Measurements from ENCODE around the gene MYRFL. TPM values are rescaled to one million over a fixed set of nuclear protein-coding genes. Genes with fewer than 3 reads are reported as not detected.

Gene MYRFL
- total and polyA plus RNA-seq, 5 donors from 2014 or later = not detected

- H3K27ac Mint-ChIP-seq = no peak overlapping the region
- no peak overlapping the region for H3K27ac ChIP-seq (ENCODE audit: insufficient read depth, low read length, poor library complexity, severe bottlenecking)
- no peaks in the 10 kb centered on the region for H3K4me1 ChIP-seq (ENCODE audit: control insufficient read depth, insufficient read depth, low read length, poor library complexity, severe bottlenecking)
- H3K36me3 Mint-ChIP-seq = no peaks in the 10 kb centered on the region
- H3K4me1 Mint-ChIP-seq = no peaks in the 10 kb centered on the region
- H3K27me3 ChIP-seq (ENCODE audit: control insufficient read depth, insufficient read depth, low read length) = no peaks in the 10 kb centered on the region
- H3K4me3 ChIP-seq (ENCODE audit: low read depth, low read length) = no peak overlapping the region
- no peaks in the 10 kb centered on the region for H3K9me3 ChIP-seq (ENCODE audit: control insufficient read depth in 2 of 2, low read length in 2 of 2)
- no peaks in the 10 kb centered on the region for H3K9me3 Mint-ChIP-seq
- DNase-seq (no peak), ATAC-seq (ENCODE audit: low read depth in 2 of 2) (no peak)
- H3K4me3 Mint-ChIP-seq = no peak overlapping the region
- H3K36me3 ChIP-seq (ENCODE audit: control insufficient read depth, insufficient read depth, low read length) = no peaks in the 10 kb centered on the region
- peaks cover 10% of the 10 kb centered on the region for H3K27me3 Mint-ChIP-seq
These were observed 76.3 kb downstream of the MYRFL start for GRCh38 chr12:69901221-69901905.

DNA sequence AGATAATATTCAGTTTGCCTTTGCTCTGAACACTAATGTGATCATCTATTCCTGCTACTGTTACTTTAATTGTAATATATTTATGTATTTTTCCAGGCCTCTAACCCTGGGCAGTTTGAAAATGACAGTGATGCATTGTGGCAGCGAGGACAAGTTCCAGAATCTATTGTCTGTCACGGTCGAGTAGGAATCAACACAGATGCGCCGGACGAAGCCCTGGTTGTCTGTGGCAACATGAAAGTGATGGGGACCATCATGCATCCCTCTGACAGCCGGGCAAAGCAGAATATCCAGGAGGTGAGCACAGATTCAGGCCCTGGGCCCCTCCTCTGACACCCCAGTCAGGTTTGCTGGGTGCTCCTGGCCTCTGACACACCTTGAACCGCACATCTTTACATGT, 78.5 kb downstream of the MYRFL start:
- Histone ChIP-seq H3K36me3 (ENCODE audit: control insufficient read depth, insufficient read depth, low read length) (no peaks in the 10 kb centered on the region), H3K9me3 (ENCODE audit: control insufficient read depth in 2 of 2, low read length in 2 of 2) (no peaks in the 10 kb centered on the region), H3K4me3 (ENCODE audit: low read depth, low read length) (no peak overlapping the region), H3K4me1 (ENCODE audit: control insufficient read depth, insufficient read depth, low read length, poor library complexity, severe bottlenecking) (no peaks in the 10 kb centered on the region), H3K27me3 (ENCODE audit: control insufficient read depth, insufficient read depth, low read length) (no peaks in the 10 kb centered on the region), H3K27ac (ENCODE audit: insufficient read depth, low read length, poor library complexity, severe bottlenecking) (no peak overlapping the region)
- Mint-ChIP-seq H3K27me3 (peaks cover 5% of the 10 kb centered on the region), H3K4me3 (no peak overlapping the region), H3K27ac (no peak overlapping the region), H3K9me3 (no peaks in the 10 kb centered on the region), H3K36me3 (no peaks in the 10 kb centered on the region), H3K4me1 (no peaks in the 10 kb centered on the region)
- DNase-seq (no peak), ATAC-seq (ENCODE audit: low read depth in 2 of 2) (no peak)

GRCh38 chr12:69904777-69905176, 79.8 kb downstream of the MYRFL start:
- no peak for DNase-seq
- ATAC-seq (ENCODE audit: low read depth in 2 of 2) = no peak
- H3K27me3 Mint-ChIP-seq = peaks cover 5% of the 10 kb centered on the region
- no peak overlapping the region for H3K27ac Mint-ChIP-seq
- H3K36me3 Mint-ChIP-seq = no peaks in the 10 kb centered on the region
- Histone ChIP-seq H3K27me3 (ENCODE audit: control insufficient read depth, insufficient read depth, low read length) (no peaks in the 10 kb centered on the region), H3K4me1 (ENCODE audit: control insufficient read depth, insufficient read depth, low read length, poor library complexity, severe bottlenecking) (no peaks in the 10 kb centered on the region), H3K27ac (ENCODE audit: insufficient read depth, low read length, poor library complexity, severe bottlenecking) (no peak overlapping the region), H3K9me3 (ENCODE audit: control insufficient read depth in 2 of 2, low read length in 2 of 2) (no peaks in the 10 kb centered on the region), H3K36me3 (ENCODE audit: control insufficient read depth, insufficient read depth, low read length) (no peaks in the 10 kb centered on the region), H3K4me3 (ENCODE audit: low read depth, low read length) (no peak overlapping the region)
- H3K4me1 Mint-ChIP-seq = no peaks in the 10 kb centered on the region
- H3K9me3 Mint-ChIP-seq = peaks cover 0 to 2% (median 0%) of the 10 kb centered on the region in 7 donors
- H3K4me3 Mint-ChIP-seq = no peak overlapping the region

DNA sequence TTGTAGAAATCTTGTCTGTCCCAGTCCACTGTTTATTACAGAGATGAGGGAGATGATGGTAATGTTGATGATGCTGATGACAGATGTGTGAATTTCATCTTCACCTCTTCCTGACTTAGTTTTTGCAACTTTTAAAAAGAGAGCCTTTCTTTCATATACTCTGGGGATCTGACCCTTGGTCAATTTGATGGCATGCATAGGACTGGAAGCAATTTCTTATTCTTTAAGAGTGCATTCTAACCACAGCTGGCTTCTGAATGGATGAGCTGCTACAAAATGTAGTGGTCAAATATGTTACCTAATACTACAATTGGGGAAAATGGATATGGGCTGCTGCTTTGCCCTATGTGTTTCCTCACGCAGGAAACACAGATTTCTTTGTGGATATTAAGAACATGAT, 80.8 kb downstream of the MYRFL start:
- H3K4me1 Mint-ChIP-seq = no peaks in the 10 kb centered on the region

GRCh38 chr12:69906411-69907216, 81.6 kb downstream of the MYRFL start:
- Histone ChIP-seq H3K4me3 (ENCODE audit: low read depth, low read length) (no peak overlapping the region), H3K27ac (ENCODE audit: insufficient read depth, low read length, poor library complexity, severe bottlenecking) (no peak overlapping the region), H3K9me3 (ENCODE audit: control insufficient read depth in 2 of 2, low read length in 2 of 2) (no peaks in the 10 kb centered on the region), H3K4me1 (ENCODE audit: control insufficient read depth, insufficient read depth, low read length, poor library complexity, severe bottlenecking) (no peaks in the 10 kb centered on the region), H3K27me3 (ENCODE audit: control insufficient read depth, insufficient read depth, low read length) (no peaks in the 10 kb centered on the region), H3K36me3 (ENCODE audit: control insufficient read depth, insufficient read depth, low read length) (no peaks in the 10 kb centered on the region)
- peaks cover 5% of the 10 kb centered on the region for H3K27me3 Mint-ChIP-seq
- peaks cover 0 to 2% (median 0%) of the 10 kb centered on the region in 7 donors for H3K9me3 Mint-ChIP-seq
- ATAC-seq (ENCODE audit: low read depth in 2 of 2) = no peak
- no peak for DNase-seq
- H3K27ac Mint-ChIP-seq = no peak overlapping the region
- no peak overlapping the region for H3K4me3 Mint-ChIP-seq
- no peaks in the 10 kb centered on the region for H3K4me1 Mint-ChIP-seq
- H3K36me3 Mint-ChIP-seq = no peaks in the 10 kb centered on the region

More for the DNA sequence above, 80.8 kb downstream of the MYRFL start:
- Mint-ChIP-seq H3K27ac (no peak overlapping the region), H3K4me3 (no peak overlapping the region), H3K36me3 (no peaks in the 10 kb centered on the region), H3K9me3 (peaks cover 0 to 2% (median 0%) of the 10 kb centered on the region in 7 donors), H3K27me3 (peaks cover 5% of the 10 kb centered on the region)
- Histone ChIP-seq H3K4me1 (ENCODE audit: control insufficient read depth, insufficient read depth, low read length, poor library complexity, severe bottlenecking) (no peaks in the 10 kb centered on the region), H3K9me3 (ENCODE audit: control insufficient read depth in 2 of 2, low read length in 2 of 2) (no peaks in the 10 kb centered on the region), H3K27ac (ENCODE audit: insufficient read depth, low read length, poor library complexity, severe bottlenecking) (no peak overlapping the region), H3K27me3 (ENCODE audit: control insufficient read depth, insufficient read depth, low read length) (no peaks in the 10 kb centered on the region), H3K36me3 (ENCODE audit: control insufficient read depth, insufficient read depth, low read length) (no peaks in the 10 kb centered on the region), H3K4me3 (ENCODE audit: low read depth, low read length) (no peak overlapping the region)
- DNase-seq (no peak), ATAC-seq (ENCODE audit: low read depth in 2 of 2) (no peak)

- Histone ChIP-seq H3K4me1 (ENCODE audit: control insufficient read depth, insufficient read depth, low read length, poor library complexity, severe bottlenecking) (no peaks in the 10 kb centered on the region), H3K9me3 (ENCODE audit: control insufficient read depth in 2 of 2, low read length in 2 of 2) (no peaks in the 10 kb centered on the region), H3K27me3 (ENCODE audit: control insufficient read depth, insufficient read depth, low read length) (no peaks in the 10 kb centered on the region), H3K27ac (ENCODE audit: insufficient read depth, low read length, poor library complexity, severe bottlenecking) (no peak overlapping the region), H3K36me3 (ENCODE audit: control insufficient read depth, insufficient read depth, low read length) (no peaks in the 10 kb centered on the region), H3K4me3 (ENCODE audit: low read depth, low read length) (no peak overlapping the region)
- DNase-seq = no peak
- no peaks in the 10 kb centered on the region for H3K4me1 Mint-ChIP-seq
- H3K36me3 Mint-ChIP-seq = no peaks in the 10 kb centered on the region
- H3K9me3 Mint-ChIP-seq = peaks cover 0 to 2% (median 0%) of the 10 kb centered on the region in 7 donors
- H3K4me3 Mint-ChIP-seq = no peak overlapping the region
- H3K27me3 Mint-ChIP-seq = peaks cover 5% of the 10 kb centered on the region
- H3K27ac Mint-ChIP-seq = no peak overlapping the region
- ATAC-seq (ENCODE audit: low read depth in 2 of 2) = no peak
These were observed 83.2 kb downstream of the MYRFL start for GRCh38 chr12:69908203-69908602.

DNA sequence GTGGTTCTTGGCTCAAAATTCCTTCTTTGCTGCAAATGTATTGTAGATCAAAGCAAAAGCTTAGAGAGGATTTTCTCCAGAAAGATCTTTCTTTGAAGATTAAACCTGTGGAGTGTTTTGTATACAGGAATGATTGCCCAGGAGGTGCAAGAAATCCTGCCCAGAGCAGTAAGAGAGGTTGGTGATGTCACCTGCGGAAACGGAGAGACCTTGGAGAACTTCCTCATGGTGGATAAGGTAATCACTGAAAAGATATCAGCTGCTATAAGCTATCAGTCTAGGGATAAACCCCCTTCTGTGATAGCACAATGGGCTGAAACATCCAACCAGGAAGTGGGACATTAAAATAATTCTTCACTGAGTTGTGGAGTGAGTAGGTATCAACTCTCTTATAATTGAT, 85.7 kb downstream of the MYRFL start:
- Mint-ChIP-seq H3K4me3 (no peak overlapping the region), H3K27ac (no peak overlapping the region), H3K9me3 (peaks cover 0 to 2% (median 0%) of the 10 kb centered on the region in 7 donors), H3K36me3 (no peaks in the 10 kb centered on the region), H3K4me1 (no peaks in the 10 kb centered on the region), H3K27me3 (peaks cover 6% of the 10 kb centered on the region)
- H3K4me3 ChIP-seq (ENCODE audit: low read depth, low read length) = no peak overlapping the region
- H3K36me3 ChIP-seq (ENCODE audit: control insufficient read depth, insufficient read depth, low read length) = no peaks in the 10 kb centered on the region
- no peaks in the 10 kb centered on the region for H3K4me1 ChIP-seq (ENCODE audit: control insufficient read depth, insufficient read depth, low read length, poor library complexity, severe bottlenecking)
- no peaks in the 10 kb centered on the region for H3K9me3 ChIP-seq (ENCODE audit: control insufficient read depth in 2 of 2, low read length in 2 of 2)
- DNase-seq (no peak), ATAC-seq (ENCODE audit: low read depth in 2 of 2) (no peak)
- H3K27me3 ChIP-seq (ENCODE audit: control insufficient read depth, insufficient read depth, low read length) = no peaks in the 10 kb centered on the region
- H3K27ac ChIP-seq (ENCODE audit: insufficient read depth, low read length, poor library complexity, severe bottlenecking) = no peak overlapping the region
